IMR-90 (cell line): ENCODE data around the gene RANBP10.

Source experiments
- BHLHE40 ChIP-seq: fragments of 150-350 bp; IDR thresholded peaks from 2 replicates; pipeline ENCODE4 v1.6.1; 2016; ENCODE audit warnings: mild to moderate bottlenecking, low read depth, low read length
- CEBPB ChIP-seq: IDR thresholded peaks from 2 replicates; pipeline ENCODE4 v1.6.1; 2012; ENCODE audit warnings: low read depth, low read length, improper control_type of control experiment
- CHD1 ChIP-seq: IDR thresholded peaks from 2 replicates; pipeline ENCODE4 v1.6.1; 2012; ENCODE audit warnings: low read depth, low read length, improper control_type of control experiment
- CTCF ChIP-seq: conservative IDR thresholded peaks from 2 replicates; pipeline ENCODE4 v1.5.1; 2012; ENCODE audit warnings: mild to moderate bottlenecking, low read depth, low read length, improper control_type of control experiment
- ELK1 ChIP-seq: fragments of 150-350 bp; IDR thresholded peaks from 2 replicates; pipeline ENCODE4 v1.6.1; 2016; ENCODE audit warnings: low read depth, mild to moderate bottlenecking, low read length, moderate library complexity, borderline replicate concordance
- FOS ChIP-seq: fragments of 150-350 bp; IDR thresholded peaks from 2 replicates; pipeline ENCODE4 v1.6.1; 2016; ENCODE audit warnings: low read depth, low read length
- MAFK ChIP-seq: IDR thresholded peaks from 2 replicates; pipeline ENCODE4 v1.6.1; 2012; ENCODE audit warnings: low read depth, low read length, improper control_type of control experiment
- MXI1 ChIP-seq: IDR thresholded peaks from 2 replicates; pipeline ENCODE4 v1.6.1; 2012; ENCODE audit warnings: low read depth, mild to moderate bottlenecking, low read length, moderate library complexity, borderline replicate concordance
- POLR2A ChIP-seq: IDR thresholded peaks from 2 replicates; pipeline ENCODE4 v1.6.1; 2012; ENCODE audit warnings: mild to moderate bottlenecking, low read depth, low read length
- RFX5 ChIP-seq: IDR thresholded peaks from 2 replicates; pipeline ENCODE4 v1.8.0; 2012; ENCODE audit warnings: low read depth, mild to moderate bottlenecking, low read length, moderate library complexity
- SMC3 ChIP-seq: fragments of 150-350 bp; IDR thresholded peaks from 2 replicates; pipeline ENCODE4 v1.6.1; 2016; ENCODE audit warnings: low read depth, mild to moderate bottlenecking, antibody characterized with exemption, low read length, moderate library complexity
- TF ChIP-seq, protein P1 (sequence below): fragments of 150-350 bp; IDR thresholded peaks from 2 replicates; pipeline ENCODE4 v1.6.1; 2017; ENCODE audit warnings: mild to moderate bottlenecking, antibody characterized with exemption, low read length, low read depth

GRCh38 chr16:67834242-67834614 is 27.9 kb upstream of the RANBP10 start:
- TF ChIP-seq MXI1 (no peak), CTCF (no peak), POLR2A (no peak), ELK1 (no peak), RFX5 (no peak), CEBPB (no peak), CHD1 (no peak), FOS (no peak), SMC3 (no peak), BHLHE40 (no peak), MAFK (no peak)
- TF ChIP-seq, protein P1, sequence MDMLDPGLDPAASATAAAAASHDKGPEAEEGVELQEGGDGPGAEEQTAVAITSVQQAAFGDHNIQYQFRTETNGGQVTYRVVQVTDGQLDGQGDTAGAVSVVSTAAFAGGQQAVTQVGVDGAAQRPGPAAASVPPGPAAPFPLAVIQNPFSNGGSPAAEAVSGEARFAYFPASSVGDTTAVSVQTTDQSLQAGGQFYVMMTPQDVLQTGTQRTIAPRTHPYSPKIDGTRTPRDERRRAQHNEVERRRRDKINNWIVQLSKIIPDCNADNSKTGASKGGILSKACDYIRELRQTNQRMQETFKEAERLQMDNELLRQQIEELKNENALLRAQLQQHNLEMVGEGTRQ = no peak
